GM21717 (cell line): ENCODE results near the gene SYT7.

Experiments
- ATAC-seq: cut with Tn5 transposase; IDR thresholded peaks from one replicate; pipeline ENCODE4 v1.9.1; 2021; ENCODE audit warnings: mild to moderate bottlenecking, moderate library complexity; ENCODE audit not compliant: unreplicated experiment

The SYT7 gene

DNA sequence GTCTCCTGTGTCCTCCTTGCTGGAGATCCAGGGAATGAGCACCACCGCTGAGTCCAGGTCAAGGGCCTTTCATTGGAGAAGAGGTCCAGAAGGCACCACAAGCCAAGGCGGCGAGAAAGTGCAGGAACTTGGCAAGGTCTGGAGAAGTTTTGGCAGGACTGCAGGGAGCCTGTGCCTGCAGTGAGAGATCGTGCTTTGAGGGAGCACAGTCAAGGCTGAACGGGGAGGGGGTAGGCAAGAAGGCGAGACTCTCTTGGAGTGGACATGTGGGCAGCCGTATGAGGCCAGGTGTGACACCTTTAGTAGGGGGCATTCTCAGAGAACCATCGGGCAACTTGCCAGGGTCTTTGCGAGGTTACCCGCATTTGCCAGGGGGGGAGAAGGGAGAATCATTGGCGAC is 41.9 kb downstream of the SYT7 start:
- ATAC-seq, result no peak

GRCh38 chr11:61538636-61538961 is 42.3 kb downstream of the SYT7 start:
- no peak for ATAC-seq

- ATAC-seq, result no peak
These were observed 43.5 kb downstream of the SYT7 start for GRCh38 chr11:61537326-61537725.

GRCh38 chr11:61536676-61537270 is 44.1 kb downstream of the SYT7 start:
- ATAC-seq, result no peak

DNA sequence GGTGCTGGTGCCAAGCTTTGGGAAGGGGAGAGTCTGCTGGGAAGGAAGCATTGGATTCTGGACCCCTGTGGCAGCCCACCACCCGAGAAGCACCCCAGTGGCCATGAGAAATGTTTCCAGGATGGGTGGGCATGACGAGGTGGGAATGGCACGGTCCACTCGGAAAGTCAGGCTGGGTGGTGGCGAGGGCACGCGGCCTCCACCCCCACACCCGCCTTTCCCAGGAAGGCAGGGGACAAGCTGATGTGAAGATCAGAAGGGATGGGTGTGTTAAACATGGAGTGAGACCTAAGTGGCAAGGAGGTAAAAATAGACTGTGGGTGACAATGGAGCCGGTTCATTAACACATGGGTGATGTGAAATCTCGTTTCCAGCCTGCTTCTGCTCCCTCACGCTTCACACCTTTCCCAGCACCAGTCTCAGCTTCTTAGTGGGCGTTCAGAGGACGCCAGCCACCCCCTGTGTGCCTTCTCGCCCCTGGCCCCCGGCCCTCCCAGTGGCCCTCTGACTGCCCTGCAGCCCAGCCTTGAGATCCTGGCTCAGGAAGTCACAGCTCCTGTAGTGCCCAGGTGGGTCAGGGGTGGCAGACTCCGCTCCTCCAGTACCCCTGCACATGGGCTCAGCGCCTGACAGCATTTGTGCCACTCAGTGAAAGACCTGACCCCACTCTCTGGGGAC is 44.7 kb downstream of the SYT7 start:
- ATAC-seq, result no peak

GRCh38 chr11:61534933-61535839 is 45.7 kb downstream of the SYT7 start:
- ATAC-seq, result no peak

- ATAC-seq, result no peak
These were observed 46.6 kb downstream of the SYT7 start for GRCh38 chr11:61534025-61534932.

- ATAC-seq, result no peak
These were observed 47.5 kb downstream of the SYT7 start for GRCh38 chr11:61533401-61533800.

DNA sequence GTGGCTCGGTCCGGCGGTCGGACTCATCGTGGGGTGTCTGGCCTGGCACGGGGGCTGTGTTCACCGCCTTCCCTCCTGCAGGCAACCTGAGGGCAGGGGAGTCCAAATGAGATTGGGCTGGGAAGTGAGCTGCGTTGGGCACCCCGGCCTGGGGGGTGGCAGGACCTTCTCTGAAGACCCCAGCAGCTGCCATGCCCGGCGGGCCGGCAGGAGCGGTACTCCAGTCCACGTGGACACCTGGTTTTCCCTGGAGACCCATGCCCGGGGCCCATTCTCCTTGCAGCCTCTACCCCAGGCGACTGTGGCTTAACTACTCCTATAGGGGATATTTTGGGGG is 47.9 kb downstream of the SYT7 start:
- ATAC-seq, result no peak

DNA sequence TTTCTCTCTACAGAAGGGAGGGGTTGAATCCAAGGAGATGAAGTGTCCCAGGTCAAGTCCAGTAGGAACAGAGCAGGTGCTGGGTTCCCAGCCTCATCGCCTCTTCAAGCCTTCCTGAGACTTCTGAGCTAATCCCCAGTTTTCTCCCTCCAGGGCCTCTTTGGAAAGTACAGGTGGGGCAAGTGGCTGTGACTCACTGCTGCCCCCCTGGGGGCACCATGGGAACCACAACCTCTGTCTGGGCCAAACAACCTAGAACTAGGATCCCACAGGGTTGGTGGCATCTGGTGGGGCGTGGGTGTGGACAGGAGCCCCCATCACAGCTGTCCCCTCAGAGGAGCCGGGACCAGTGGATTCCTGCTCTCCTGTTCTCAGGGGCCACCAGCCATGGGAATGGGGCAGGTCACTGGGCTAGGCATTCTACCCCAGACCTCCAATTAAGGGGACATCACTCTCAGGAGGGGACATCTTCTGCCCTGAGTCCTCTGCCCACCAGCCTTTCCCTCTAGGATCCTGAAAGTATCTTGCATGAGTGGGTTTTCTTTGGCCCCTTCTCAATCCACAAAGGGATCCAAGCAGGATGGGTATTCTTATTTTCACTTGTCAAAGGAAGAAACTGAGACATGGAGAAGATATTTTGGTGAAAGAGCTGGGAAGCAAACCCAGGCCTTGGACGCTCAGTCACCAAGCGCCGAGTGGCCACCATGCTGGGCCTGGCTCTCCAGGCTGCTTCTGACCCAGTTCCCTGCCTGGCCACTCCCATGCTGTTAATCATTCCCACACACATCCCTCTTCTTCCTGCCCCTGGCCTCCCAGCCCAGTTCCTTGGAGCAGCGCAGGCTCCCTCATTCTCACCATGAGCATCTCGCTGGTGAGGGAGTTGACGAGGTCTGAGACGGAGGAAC is 48.5 kb downstream of the SYT7 start:
- ATAC-seq, result no peak

DNA sequence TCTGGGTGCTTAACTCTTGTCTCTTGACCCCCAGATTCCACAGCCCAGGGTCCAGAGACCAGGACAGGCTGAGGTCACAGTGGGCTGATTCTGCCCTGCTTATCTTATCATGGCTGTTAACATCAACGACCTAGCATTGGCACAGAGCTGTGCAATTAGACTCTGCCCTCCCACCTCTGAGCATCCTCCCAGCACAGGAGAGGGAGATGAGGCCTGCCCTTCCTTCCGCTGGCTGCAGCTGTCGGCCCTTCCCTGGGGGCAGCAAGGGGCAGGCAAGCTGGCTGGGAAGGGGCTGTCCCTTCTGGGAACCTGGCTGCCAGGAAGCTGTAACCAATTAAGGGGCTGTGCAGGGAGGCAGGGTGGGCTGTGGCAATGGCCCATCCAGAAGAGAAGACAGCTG is 49.8 kb downstream of the SYT7 start:
- no peak for ATAC-seq

GRCh38 chr11:61529537-61530225 is 51.2 kb downstream of the SYT7 start:
- ATAC-seq, result no peak

- no peak for ATAC-seq
These were observed 52.8 kb downstream of the SYT7 start for GRCh38 chr11:61528114-61528513.

GRCh38 chr11:61526956-61527731 is 53.7 kb downstream of the SYT7 start:
- no peak for ATAC-seq

GRCh38 chr11:61526229-61526628 is 54.6 kb downstream of the SYT7 start:
- no peak for ATAC-seq

DNA sequence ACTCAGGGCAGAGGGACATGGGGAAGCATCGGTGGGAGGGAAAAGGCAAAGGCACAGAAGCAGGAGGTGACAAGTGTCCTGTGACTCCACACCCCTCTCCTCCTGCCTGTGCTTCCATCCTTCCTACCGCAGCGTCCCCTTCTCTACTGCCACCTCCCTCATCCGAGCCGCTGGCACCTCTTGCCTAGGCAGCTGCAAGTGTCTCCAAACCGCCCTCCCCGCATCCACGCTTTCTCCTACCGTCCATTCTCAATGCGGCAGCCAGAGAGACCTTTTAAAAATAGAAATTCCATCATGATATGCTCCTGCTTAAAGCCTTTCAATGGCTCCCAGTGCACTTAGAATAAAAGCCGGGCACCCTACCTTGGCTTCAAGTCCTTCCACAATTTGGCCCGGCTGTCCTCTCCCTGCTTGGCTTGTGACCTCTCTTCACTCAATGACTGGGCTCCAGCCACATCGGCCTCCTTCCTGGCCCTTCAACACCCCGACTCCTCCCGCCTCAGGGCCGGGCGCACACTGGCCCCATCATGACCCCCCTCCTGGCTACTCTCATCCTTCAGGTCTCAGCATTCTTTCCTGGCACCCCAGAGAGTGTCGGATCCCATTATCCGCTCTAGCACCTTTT is 55.8 kb downstream of the SYT7 start:
- no peak for ATAC-seq

GRCh38 chr11:61524446-61524845 is 56.4 kb downstream of the SYT7 start:
- ATAC-seq, result no peak

GRCh38 chr11:61522881-61523280 is 58.0 kb downstream of the SYT7 start:
- ATAC-seq, result no peak
